ENCODE results near the gene DNAJC1.
A peak's percentile ranks its signal among the peaks of the same experiment; 100 is the strongest.
"Not testable (repeated sequence)": the region's sequence is repeated elsewhere in the genome, so short reads cannot be mapped to it uniquely, and the experiment has no call there.

Gene DNAJC1

GRCh38 chr10:21824409-21824808 lies 179.1 kb downstream of the DNAJC1 start:
- no peak for DNase-seq

DNA sequence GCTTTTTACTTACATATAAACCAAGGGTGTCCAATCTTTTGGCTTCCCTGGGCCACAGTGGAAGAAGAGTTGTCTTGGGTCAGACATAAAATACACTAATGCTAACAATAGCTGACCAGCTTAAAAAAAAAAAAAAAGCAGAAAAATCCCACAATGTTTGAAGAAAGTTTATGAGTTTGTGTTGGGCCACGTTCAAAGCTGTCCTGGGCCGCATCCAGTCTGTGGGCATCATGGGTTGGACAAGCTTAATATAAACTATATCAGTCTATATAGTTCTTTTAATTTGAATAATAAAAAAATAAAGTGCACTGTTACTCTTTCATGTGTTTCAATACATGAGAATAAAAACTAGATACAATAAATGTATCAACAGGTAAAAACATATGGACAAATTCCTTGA lies 179.9 kb downstream of the DNAJC1 start:
- DNase-seq, result no peak

DNA sequence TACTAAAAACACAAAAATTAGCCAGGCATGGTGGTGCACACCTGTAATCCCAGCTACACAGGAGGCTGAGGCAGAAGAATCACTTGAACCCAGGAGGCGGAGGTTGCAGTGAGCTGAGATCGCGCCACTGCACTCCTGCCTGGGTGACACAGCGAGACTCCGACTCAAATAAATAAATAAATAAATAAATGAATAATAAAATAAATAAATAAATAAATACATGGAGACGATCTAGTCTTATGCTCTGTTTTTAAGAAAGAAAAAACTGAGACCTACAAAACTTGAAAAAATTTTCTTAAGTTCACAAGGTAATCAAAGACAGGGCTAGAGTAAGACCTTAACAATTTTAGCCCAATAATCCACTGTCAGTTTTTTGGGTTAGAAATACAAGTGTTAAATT lies 181.3 kb downstream of the DNAJC1 start:
- not testable (repeated sequence) for DNase-seq

- DNase-seq, result no peak
These were observed 182.6 kb downstream of the DNAJC1 start for GRCh38 chr10:21820952-21821351.

- DNase-seq, result not testable (repeated sequence)
These were observed 185.1 kb downstream of the DNAJC1 start for GRCh38 chr10:21818416-21818815.

- DNase-seq, result no peak
These were observed 188.7 kb downstream of the DNAJC1 start for GRCh38 chr10:21814866-21815265.

DNA sequence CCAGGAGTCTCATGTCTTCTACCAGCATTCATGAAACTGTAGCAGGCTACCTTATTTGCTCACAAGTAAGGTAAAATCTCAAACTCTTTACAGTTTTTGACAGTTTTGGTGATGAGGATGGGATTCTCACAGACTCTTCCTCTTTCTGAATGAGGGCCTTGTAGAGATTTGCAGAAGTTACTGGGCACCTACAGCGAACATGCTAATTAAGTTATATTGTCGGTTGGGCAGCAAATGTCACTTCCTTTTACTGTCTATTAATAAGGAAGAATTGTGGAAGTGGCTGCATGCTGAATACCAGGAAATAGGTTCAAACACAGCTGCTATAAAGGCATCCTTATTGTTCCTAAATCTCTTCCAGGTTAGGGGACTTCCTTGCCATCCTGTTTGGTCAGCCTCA lies 189.6 kb downstream of the DNAJC1 start:
- DNase-seq, result peak; percentile 61 to 82

DNA sequence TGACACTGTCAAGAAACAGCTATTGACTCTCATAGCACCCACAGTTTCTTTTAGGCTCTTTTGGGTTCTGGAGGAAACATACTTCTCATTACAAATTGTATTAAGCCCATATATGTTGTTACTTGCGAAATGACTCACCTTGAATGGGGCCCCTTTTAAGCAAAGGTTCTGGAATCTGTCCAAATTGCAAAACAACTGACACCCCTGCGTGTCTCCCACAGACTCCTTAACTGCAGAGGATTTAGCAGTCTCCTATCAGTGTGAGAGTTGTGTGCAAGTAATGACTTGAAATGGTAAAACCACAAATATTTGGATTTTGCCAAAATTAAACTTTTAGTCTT lies 192.3 kb downstream of the DNAJC1 start:
- no peak for DNase-seq

DNA sequence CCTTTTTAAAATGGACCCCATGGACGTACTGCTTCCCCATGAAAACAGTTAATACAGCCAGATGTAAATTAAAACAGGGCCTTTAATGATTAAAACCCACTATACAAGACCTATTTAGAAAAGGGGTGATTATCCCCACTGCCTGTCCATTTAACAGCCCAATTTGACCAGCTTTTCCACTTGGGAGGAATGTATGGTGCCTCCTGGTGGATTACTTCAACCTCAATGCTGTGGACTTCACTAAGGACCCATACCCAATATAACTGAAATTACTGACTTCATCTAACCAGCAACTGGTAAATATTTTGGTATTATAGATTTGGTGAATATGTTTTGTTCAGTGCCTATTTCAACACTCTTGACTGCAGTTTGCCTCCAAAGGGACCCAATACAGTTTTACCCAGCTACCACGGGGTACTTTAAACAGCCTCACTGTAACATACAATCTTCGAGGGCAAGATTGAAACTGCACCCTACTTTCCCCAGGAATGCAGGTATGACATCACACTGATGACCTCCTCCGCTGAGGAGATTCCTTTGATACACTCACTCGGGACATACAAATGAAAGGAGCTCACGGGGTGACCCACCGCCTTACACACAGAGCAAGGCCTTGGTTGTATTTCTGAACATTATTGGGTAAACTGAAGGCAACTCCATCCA lies 192.8 kb downstream of the DNAJC1 start:
- DNase-seq, result no peak

DNA sequence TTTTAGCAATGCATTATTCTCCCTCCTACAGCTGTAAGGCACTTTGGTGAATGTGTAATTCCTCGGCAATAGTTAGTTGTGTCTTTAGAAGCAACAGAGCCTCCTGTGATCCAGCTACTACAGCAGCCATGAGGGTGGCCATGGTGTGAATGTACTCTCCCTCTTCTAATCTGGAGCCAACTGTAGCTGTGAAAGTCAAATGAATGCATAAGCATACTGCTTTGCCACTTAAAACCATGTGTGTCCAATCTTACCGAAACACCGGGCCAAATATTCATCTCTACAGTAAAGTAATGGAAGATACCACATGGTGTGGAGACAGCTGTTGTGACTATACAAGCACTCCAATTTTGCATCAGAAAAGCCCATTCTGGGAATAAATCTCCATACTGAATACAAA lies 195.0 kb downstream of the DNAJC1 start:
- DNase-seq, result no peak

DNA sequence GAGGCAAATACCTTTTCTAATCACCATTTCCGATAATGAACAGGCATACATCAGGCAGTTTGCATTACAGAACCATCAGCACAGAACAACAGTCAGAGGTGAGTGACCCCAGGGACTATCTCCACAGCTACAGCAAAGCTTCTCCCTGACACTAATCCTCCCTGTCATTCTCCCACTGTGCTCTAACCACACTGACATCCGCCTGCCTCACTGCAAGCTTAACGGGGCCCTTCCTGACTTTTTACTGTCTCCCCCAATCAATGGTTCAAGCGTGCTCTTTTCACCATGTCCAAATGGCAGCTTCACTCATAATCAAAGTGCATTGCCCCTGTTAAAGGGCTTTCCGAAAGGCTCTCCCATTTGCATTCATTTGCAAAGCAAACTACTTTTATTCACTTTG lies 196.3 kb downstream of the DNAJC1 start:
- no peak for DNase-seq

DNA sequence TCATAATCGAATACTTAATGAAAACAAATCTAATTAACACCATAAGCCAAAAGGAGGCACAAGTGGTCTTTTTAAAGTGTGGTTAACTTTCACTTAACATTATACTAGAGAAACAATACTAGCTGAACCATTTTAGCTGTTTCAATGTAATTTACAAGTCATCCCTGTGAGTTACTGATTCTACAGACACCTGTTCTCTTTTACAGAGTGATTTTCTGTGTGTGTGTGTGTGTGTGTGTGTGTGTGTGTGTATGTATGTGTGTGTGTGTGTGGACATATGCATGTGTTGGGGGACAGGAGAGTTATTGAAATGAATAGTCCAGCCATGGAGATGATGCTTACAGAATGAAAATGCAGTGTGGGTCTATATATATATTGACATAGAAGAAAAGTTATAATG lies 200.2 kb downstream of the DNAJC1 start:
- DNase-seq, result no peak

DNA sequence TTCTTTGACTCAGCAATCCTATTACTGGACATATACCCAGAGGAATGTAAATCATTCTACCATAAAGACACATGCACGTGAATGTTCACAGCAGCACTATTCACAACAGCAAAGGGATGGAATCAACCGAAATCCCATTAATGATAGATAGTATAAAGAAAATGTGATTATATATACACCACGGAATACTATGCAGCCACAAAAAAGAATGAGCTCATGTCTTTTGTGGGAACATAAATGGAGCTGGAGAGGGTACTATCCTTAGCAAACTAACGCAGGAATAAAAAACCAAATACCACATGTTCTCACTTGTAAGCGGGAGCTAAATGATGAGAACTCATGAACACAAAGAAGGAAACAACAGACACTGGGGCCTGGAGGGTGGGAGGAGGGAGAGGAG lies 201.9 kb downstream of the DNAJC1 start:
- DNase-seq, result no peak

DNA sequence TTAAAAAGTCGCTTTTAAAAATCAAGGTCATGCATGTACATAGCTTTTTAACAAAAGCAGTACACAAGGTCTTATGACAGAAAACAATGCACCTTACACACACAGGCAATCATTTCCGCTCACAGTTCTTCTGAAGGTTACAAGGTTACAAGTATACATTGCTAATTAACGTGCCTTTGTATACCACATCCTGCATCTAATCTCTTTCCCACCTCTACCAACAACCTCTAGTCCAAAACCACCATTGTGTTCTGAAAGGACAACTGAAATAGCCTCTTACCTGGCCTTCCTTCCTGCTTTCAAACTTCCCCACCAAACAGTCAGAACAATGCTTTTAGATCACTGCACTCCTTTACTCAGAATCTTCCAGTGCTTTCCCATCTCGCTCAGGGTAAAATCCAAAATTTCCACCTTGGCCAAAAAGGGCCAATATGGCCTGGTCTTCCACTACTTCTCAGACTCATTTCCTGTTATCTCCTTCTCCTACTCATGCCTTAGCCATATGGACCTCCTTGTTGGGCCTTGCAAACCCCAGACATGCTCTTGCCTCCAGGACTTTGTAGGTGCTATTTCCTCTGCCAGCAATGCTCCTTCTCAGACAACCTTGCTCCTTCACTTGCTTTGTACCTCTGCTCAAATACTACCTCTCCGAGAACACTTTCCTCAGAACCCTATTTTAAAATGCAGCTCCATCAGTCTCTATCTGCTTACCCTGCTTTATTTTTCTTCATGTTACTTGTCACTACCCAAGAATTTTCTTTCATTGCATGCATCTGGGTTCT lies 205.4 kb downstream of the DNAJC1 start:
- no peak for DNase-seq

DNA sequence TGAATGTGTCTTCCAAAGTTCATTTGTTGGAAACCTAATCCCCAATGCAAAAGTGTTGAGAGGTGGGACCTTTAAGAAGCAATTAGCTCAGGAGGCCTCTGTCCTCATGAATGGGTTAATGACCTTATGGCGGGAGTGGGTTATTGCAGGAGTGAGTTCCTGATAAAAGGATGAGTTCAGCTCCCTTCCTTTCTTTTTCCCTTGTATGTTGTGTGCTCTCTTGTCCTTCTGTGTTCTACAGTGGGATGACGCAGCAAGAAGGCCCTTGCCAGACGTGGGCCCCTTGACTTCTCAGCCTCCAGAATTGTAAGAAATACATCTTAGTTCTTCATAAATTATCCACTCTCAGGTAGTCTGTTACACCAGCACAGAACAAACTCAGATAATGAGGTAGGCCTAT lies 206.0 kb downstream of the DNAJC1 start:
- DNase-seq, result no peak

DNA sequence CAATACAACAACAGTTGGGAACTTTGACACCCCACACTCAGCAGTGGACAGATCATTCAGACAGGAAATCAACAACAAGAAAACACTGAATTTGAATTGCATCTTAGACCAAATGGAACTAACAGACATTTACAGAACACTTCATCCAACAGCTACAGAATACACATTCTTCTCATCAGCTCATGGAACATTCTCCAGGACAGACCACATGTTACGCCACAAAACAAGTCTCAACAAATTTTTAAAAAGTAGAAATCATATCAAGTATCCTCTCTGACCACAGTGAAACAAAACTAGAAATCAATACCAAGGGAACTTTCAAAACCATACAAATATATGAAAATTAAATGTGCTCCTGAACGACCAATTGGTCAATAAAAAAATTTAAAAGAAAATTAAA lies 212.3 kb downstream of the DNAJC1 start:
- no peak for DNase-seq

GRCh38 chr10:21776883-21777282 lies 226.6 kb downstream of the DNAJC1 start:
- no peak for DNase-seq

DNA sequence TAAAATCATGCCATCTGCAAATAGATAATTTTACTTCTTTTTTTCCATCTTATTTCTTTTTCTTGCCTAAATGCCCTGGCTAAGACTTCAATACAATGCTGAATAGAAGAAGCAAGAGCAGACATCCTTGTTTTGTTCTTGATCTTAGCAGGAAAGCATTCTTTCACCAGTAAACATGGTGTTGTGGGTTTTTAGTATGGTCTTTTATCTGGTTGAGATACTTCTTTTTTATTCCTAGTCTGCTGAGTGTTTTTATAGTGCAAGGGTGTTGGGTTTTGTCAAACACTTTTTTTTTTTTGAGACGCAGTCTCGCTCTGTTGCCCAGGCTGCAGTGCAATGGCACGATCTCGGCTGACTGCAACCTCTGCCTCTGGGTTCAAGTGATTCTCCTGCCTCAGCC lies 232.3 kb downstream of the DNAJC1 start:
- no peak for DNase-seq

- DNase-seq, result no peak
These were observed 234.5 kb downstream of the DNAJC1 start for GRCh38 chr10:21769041-21769440.

GRCh38 chr10:21764466-21765189 lies 238.9 kb downstream of the DNAJC1 start:
- no peak for DNase-seq

- DNase-seq, result no peak
These were observed 243.2 kb downstream of the DNAJC1 start for GRCh38 chr10:21760332-21760731.

- no peak for DNase-seq
These were observed 244.3 kb downstream of the DNAJC1 start for GRCh38 chr10:21759232-21759631.

DNA sequence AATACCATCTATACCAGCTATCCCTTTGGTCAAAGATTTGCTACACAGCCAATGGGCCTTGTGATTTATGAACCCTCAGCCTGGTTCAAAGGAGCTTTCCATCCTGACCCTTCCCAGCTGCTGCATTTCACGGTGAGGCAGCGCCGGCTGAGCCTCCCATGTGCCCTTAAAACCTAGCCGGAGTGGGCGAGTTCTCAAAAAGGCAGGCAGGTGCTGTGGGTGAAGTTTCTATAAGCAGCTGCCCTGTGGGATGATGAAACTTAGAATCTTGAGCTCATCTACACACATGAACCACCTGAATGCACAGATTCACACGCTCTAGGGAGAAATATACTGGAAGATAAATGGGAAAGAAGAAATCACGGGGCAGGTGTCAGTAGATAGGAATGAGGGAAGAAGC lies 244.8 kb downstream of the DNAJC1 start:
- DNase-seq, result no peak

- no peak for DNase-seq
These were observed 245.3 kb downstream of the DNAJC1 start for GRCh38 chr10:21758239-21758638.

Measured in inflammatory macrophage (primary cell).